NCI-H748 (cell line): ENCODE measurements around the gene SLC35G1.

Source experiments
- DNase-seq: peaks from one replicate; lab custom pipeline; 2025; ENCODE audit not compliant: unreplicated experiment; lab: John Stamatoyannopoulos, UW

Gene SLC35G1

GRCh38 chr10:93876381-93876780, 17.4 kb upstream of the SLC35G1 start:
- no peak for DNase-seq

GRCh38 chr10:93879273-93879672, 14.5 kb upstream of the SLC35G1 start:
- no peak for DNase-seq

- DNase-seq: no peak
Observed at GRCh38 chr10:93894516-93895378, 969 bp downstream of the SLC35G1 start.

- DNase-seq: no peak
Observed at GRCh38 chr10:93897070-93897780, 3.4 kb downstream of the SLC35G1 start.

- DNase-seq: no peak
Observed at GRCh38 chr10:93899109-93899508, 5.3 kb downstream of the SLC35G1 start.

GRCh38 chr10:93903051-93903450, 9.3 kb downstream of the SLC35G1 start:
- DNase-seq: no peak

GRCh38 chr10:93904901-93905300, 11.1 kb downstream of the SLC35G1 start:
- no peak for DNase-seq

GRCh38 chr10:93907059-93907458, 13.3 kb downstream of the SLC35G1 start:
- DNase-seq: no peak

- DNase-seq: no peak
Observed at GRCh38 chr10:93911866-93912265, 18.1 kb downstream of the SLC35G1 start.

- no peak for DNase-seq
Observed at GRCh38 chr10:93912444-93912843, 18.7 kb downstream of the SLC35G1 start.

GRCh38 chr10:93913706-93914105, 19.9 kb downstream of the SLC35G1 start:
- DNase-seq: no peak

- DNase-seq: peak; percentile 85
Observed at GRCh38 chr10:93915598-93915997, 21.8 kb downstream of the SLC35G1 start.

- DNase-seq: peak; percentile 59
Observed at GRCh38 chr10:93916257-93917063, 22.7 kb downstream of the SLC35G1 start.

GRCh38 chr10:93917064-93917391, 23.2 kb downstream of the SLC35G1 start:
- DNase-seq: peak; percentile 15

GRCh38 chr10:93917821-93918220, 24.0 kb downstream of the SLC35G1 start:
- DNase-seq: no peak

GRCh38 chr10:93921338-93921737, 27.6 kb downstream of the SLC35G1 start:
- DNase-seq: peak; percentile 12

GRCh38 chr10:93926613-93927012, 32.8 kb downstream of the SLC35G1 start:
- DNase-seq: no peak

- DNase-seq: no peak
Observed at GRCh38 chr10:93938140-93938539, 44.4 kb downstream of the SLC35G1 start.

- DNase-seq: no peak
Observed at GRCh38 chr10:93940881-93941280, 47.1 kb downstream of the SLC35G1 start.

- no peak for DNase-seq
Observed at GRCh38 chr10:93941606-93942005, 47.8 kb downstream of the SLC35G1 start.

- DNase-seq: no peak
Observed at GRCh38 chr10:93945819-93946218, 52.0 kb downstream of the SLC35G1 start.

GRCh38 chr10:93947055-93947454, 53.3 kb downstream of the SLC35G1 start:
- DNase-seq: no peak
